NCI-H524 (cell line): ENCODE data around the gene SEPHS2.
"Not testable (repeated sequence)": the region's sequence is repeated elsewhere in the genome, so short reads cannot be mapped to it uniquely, and the experiment has no call there.

Source experiments
- DNase-seq, 2 experiments: peaks; one replicate each; lab custom pipeline; 2025; lab: John Stamatoyannopoulos, UW

Gene SEPHS2

DNA sequence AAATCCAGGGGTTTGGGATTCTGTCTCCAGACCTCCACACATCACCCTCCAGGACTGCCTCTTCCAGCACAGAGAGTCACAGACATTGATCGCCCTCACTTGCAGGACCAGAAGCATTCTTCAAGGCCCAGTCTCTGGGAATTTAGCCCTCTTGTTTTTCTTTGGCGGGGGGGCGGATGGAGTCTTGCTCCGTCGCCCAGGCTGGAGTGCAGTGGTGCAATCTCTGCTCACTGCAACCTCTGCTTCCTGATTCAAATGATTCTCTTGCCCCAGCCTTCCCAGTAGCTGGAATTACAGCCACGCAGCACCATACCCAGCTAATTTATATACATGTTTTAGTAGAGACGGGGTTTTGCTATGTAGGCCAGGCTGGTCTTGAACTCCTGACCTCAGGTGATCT, 18.4 kb upstream of the SEPHS2 start:
- DNase-seq = no peak

- DNase-seq = not testable (repeated sequence)
These were observed 15.8 kb upstream of the SEPHS2 start for GRCh38 chr16:30461426-30461825.

GRCh38 chr16:30459456-30459855, 13.8 kb upstream of the SEPHS2 start:
- DNase-seq = no peak

DNA sequence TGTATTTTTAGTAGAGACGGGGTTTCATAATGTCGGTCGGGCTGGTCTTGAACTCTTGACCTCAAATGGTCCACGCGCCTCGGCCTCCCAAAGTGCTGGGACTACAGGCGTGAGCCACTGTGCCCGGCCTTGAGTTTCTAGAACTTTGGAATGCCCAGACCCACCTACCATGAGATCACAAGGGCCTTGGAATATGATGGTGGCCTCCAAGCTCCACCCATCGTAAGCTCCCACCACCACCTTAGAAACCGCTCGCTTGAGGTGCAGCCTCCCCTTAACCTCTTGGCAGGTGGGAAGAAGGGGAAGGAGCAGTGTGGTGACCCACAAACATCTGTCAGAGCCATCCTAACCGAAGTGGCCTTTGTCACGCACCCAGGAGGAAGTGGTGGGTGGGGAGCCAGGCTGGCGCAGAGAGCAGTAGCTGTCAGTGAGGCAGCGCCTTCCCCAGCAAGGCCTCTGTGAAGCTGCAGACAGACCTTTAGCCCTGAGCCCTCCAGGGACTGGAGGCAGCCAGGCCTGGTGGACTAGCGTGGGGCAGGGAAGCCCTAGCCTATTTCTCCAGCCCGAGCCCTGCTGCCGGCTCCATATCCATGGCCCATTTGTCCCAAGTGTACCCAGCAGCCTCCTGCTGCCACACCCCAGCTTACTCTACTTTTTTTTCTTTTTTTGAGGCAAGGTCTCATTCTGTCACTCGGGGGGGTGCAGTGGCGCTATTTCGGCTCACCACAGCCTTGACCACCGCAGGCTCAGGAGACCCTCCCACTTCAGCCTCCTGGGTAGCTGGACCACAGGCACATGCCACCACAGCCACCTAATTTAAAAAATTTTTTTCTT, 13.1 kb upstream of the SEPHS2 start:
- DNase-seq = no peak

DNA sequence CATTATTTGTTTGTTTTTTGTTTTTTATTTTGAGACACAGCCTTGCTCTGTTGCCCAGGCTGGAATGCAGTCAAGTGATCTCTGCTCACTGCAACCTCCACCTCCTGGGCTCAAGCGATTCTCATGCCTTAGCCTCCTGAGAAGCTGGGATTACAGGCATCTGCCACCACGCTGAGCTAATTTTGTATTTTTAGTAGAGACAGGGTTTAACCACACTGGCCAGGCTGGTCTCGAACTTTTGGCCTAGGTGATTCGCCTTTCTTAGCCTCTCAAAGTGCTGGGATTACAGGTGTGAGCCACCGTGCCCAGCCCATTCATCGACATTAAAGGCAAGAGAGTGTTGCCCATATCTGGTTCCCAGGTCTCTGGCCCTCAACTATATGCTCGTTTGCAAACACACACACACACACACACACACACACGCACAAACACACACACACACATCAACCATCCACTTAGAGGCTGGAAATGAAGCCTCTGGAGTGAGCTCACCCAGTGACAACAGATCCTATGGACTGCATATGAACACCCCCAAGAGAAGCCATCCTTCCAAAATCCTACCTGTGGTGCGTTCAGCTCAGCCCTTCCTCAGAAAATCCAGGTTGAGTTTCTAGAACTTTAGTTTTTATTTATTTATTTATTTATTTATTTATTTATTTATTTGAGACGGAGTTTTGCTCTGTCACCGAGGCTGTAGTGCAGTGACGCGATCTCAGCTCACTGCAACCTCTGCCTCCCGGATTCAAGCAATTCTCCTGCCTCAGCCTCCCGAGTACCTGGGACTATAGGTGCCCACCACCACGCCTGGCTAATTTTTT, 12.3 kb upstream of the SEPHS2 start:
- DNase-seq = no peak

DNA sequence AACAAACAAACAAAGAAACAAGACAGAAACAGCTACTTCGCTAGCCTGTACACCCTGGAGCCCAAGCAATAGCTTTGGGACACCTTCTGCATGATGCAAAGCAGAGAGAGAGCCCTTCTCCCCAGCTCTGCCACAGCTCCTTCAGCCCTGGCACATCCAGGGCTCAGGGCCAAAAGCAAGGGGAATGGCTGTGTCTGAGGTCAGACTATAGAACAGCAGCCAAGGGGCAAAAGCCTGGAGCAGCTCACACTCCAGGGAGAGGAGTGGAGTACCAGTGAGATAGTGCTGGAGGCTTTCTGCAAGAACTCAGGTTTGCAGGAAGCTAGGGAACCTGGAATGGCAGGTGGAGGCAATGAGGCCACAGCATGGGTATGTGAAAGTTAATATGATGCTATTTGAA, 11.6 kb upstream of the SEPHS2 start:
- no peak for DNase-seq

GRCh38 chr16:30456302-30456701, 10.6 kb upstream of the SEPHS2 start:
- DNase-seq = no peak

GRCh38 chr16:30452709-30453580, 7.3 kb upstream of the SEPHS2 start:
- DNase-seq = not testable (repeated sequence)

- no peak for DNase-seq
These were observed 3.4 kb upstream of the SEPHS2 start for GRCh38 chr16:30449116-30449435.

GRCh38 chr16:30447512-30448226, 2.0 kb upstream of the SEPHS2 start:
- no peak for DNase-seq

DNA sequence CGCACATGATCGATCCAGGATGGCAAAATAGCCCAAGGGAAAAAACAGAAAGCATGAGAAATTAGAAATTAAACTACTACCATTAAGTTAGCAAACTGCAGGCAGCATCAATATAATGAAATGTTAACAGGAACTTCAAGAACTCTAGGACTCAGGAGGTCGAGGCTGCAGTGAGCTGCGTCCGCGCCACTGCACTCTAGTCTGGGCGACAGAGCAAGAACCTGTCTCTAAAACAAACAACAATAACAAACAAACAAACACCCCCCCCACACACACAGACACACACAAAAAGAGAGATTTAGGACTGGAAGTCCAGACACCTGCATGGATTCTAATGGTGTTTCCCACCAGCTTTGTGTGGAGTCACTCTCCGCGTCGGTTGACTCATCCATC, 525 bp upstream of the SEPHS2 start:
- DNase-seq = no peak

- DNase-seq = no peak
These were observed 596 bp downstream of the SEPHS2 start for GRCh38 chr16:30445149-30445407.

GRCh38 chr16:30444231-30445148, 1.2 kb downstream of the SEPHS2 start:
- no peak for DNase-seq

DNA sequence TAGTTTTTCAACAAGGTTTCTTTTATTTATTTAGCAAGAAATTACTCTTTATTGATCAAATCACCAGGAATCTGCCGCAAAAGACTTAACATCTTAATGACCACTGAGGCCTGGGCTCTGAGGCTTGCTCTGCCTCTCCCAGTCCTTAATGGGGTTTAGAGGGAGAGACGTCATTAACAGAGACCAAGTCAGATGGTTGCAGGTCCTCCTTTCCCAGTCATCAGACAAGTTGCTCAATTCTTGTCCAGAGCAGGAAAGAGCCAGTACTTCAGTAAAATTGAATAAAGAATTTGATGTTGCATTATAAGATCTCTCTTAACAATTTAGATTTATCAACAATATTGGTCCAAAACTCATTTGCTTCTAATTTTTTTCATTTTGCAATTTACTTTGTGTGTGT, 2.0 kb downstream of the SEPHS2 start:
- no peak for DNase-seq

- no peak for DNase-seq
These were observed 5.8 kb downstream of the SEPHS2 start for GRCh38 chr16:30439720-30440348.

DNA sequence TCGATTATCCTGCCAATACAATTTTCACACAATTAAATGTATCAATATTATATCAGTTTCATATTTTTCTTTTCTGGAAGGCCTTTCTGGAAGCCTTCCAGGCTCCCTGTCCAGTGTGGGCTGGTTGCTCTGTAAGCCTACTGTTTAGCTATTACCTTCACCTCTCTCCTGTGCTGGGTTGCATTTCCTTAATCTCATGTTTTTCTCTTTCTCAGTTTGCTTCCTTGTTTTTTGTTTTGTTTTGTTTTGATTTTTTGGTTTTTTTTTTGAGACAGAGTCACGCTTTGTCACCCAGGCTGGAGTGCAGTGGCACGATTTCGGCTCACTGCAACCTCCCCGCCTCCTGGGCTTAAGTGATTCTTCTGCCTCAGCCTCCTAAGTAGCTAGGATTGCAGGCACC, 6.8 kb downstream of the SEPHS2 start:
- DNase-seq = no peak

DNA sequence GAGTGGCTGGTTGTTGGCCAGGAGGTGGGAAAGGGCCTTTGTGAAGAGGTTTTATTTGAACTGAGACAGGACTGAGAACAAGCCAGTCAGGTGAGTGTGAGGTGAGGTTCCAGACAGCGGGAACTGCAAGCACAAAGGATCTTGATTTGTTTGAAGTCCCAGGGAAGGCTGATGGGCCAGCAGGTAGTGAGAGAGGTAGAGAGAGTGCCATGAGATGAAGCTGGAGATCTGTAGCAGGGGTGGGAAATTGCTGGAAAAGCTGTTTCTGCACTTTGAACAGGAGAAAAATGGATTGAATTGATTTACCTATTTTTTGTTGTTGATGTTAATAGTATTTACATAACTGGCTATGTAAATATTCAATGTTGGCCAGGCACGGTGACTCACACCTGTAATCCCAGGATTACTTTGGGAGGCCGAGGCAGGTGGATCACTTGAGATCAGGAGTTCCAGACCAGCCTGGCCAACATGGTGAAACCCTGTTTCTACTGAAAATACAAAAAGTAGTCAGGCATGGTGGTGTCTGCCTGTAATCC, 8.1 kb downstream of the SEPHS2 start:
- DNase-seq = no peak

- no peak for DNase-seq
These were observed 10.8 kb downstream of the SEPHS2 start for GRCh38 chr16:30434852-30435251.

DNA sequence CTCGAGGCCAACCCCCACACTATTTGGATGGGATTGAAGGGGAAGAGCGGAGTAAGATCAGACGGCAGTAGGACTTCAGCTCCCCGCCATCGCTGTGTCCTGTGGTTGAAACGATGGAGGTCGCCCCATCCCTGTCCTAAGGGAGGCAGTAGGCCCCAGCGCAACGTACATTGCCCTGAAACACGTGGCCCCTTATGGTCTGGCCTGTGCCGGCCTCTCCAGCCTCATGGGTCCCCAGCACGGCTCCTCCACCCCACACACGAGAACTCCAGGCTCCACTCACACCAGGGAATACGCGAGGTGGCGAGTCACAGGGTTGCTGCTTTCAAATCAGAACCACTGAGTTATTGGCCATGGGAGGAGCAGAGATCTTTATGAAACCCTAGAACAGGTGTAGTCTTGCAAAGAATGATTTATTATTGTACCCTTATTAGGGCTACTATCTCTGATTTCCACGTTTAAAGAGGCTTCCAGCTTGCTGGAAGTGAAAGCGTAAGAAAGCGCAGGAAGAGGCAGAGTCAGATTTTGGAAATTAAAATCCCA, 15.2 kb downstream of the SEPHS2 start:
- DNase-seq = no peak
